ENCODE results near the gene ZNF689. TPM values are rescaled to one million over a fixed set of nuclear protein-coding genes. Genes with fewer than 3 reads are reported as not detected.

The ZNF689 gene
- polyA plus RNA-seq, 2 of the 4 experiments (the other 2 are of a cell fraction): 6.8 to 7.4 TPM

GRCh38 chr16:30619202-30619601 lies 9.0 kb upstream of the ZNF689 start (continued):
- TF ChIP-seq REST (IDR thresholded peaks at IDR 0.05): no peak
- TF ChIP-seq USF2 (IDR thresholded peaks at IDR 0.05): no peak
- no peak for TF ChIP-seq SREBF2 (IDR thresholded peaks at IDR 0.05)

- peak; percentile 92 to 94 for ATAC-seq
- CTCF ChIA-PET: interaction anchor here (0.6 to 10.1 kb wide), 54 partner anchors 9 to 523 kb away, joined by 3 to 120 read pairs (median 4); partner anchors contain the start of genes DCTPP1, GDPD3, SEPHS2 and ZNF688
Measured at GRCh38 chr16:30615358-30616091, 5.3 kb upstream of the ZNF689 start.

DNA sequence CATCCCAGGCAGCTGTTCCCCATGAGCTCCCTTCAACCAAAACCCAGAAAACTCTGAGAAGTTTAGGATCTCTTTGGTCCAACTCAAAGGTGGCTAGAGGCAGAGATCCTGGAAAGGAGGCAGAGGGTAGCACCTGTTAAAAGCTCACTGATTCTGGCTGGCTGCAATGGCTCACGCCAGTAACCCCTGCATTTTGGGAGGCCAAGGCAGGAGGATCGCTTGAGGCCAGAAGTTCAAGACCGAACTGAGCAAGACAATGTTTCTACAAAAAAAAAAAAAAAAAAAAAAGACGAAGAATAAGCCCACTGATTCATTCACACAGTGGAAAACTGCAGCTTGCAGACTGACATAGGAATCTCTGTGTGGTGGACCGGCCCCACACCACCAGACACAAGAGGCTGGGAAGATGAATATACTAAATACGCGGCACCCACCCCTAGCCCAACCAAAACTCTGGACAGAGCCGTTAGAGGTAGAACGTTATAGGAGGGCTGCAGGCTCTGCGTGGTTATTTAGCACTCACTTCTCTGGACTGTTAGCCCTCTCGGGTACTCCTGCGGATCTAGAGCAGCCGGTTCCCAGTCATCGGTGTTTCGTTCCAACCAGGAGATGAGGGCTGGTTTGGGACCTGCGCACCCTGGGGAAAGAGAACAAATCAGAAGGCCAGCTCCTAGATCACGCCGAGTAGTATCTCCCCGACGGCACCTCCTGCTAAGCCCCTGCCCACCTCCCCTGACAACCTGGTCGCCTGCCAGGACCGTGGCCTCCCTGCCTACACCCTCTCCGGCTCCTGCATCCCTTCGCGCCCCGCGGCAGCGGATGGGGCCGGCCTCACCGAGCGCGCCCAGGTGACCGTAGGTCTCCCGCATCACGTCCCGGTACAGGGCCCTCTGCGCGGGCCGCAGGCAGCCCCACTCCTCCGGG lies 925 bp downstream of the ZNF689 start:
- no peaks in the 10 kb centered on the region for H3K9me3 ChIP-seq
- WGBS (ENCODE audit: missing lambda C conversion rate): 43% methylated on average over 22 of the region's 40 CpGs
- peak overlapping the region; percentile 92 to 96 for H3K27ac ChIP-seq
- peak overlapping the region; percentile 92 for H3K4me3 ChIP-seq
- no peak for FAIRE-seq
- TF ChIP-seq POLR2A (IDR thresholded peaks at IDR 0.05; ENCODE audit: low read length) (peak; percentile 14; the same call in 1 of the 2 replicates), PHF8 (IDR thresholded peaks at IDR 0.05; ENCODE audit: borderline replicate concordance, low read depth) (no peak; the same call in 1 of the 2 replicates), HOXB5 (CRISPR knock-in tag; IDR thresholded peaks at IDR 0.05) (no peak), FOXS1 (CRISPR knock-in tag; IDR thresholded peaks at IDR 0.05) (no peak), EP300 (IDR thresholded peaks at IDR 0.05) (no peak)
- peak overlapping the region; percentile 83 for H3K4me2 ChIP-seq
- DNase-seq (ENCODE audit: low read depth in 1 of 2, low spot score in 1 of 2): peak in 1 of 2 experiments; percentile 51
- ATAC-seq: peak; percentile 73
- POLR2A ChIA-PET: interaction anchor here (0.5 to 1.6 kb wide), 7 partner anchors 10 to 238 kb away, joined by 3 to 10 read pairs (median 5); partner anchors contain the start of genes SEPHS2, ZNF747 and ZNF764
- H3K4me1 ChIP-seq: peaks cover 9% of the 10 kb centered on the region; the same call in 1 of the 3 replicates
- CTCF ChIA-PET: interaction anchor here (0.5 to 10.1 kb wide), 7 partner anchors 11 to 179 kb away, joined by 3 to 120 read pairs (median 8); partner anchors contain the start of genes DCTPP1 and ZNF764

More at GRCh38 chr16:30615358-30616091, 5.3 kb upstream of the ZNF689 start:
- no peaks in the 10 kb centered on the region for H3K9me3 ChIP-seq
- H3K4me3 ChIP-seq: no peak overlapping the region
- H3K27ac ChIP-seq: no peak overlapping the region
- POLR2A ChIA-PET: interaction anchor here (0.8 to 1.0 kb wide), 3 partner anchors 44 to 208 kb away, joined by 3 to 4 read pairs (median 3); partner anchors contain the start of gene ZNF771
- FAIRE-seq (no peak), DNase-seq (ENCODE audit: low read depth in 1 of 2, low spot score in 1 of 2) (peak; percentile 80 to 84)
- no peak for TF ChIP-seq TFCP2L1 (CRISPR knock-in tag; IDR thresholded peaks at IDR 0.05)
- TF ChIP-seq, protein P1, sequence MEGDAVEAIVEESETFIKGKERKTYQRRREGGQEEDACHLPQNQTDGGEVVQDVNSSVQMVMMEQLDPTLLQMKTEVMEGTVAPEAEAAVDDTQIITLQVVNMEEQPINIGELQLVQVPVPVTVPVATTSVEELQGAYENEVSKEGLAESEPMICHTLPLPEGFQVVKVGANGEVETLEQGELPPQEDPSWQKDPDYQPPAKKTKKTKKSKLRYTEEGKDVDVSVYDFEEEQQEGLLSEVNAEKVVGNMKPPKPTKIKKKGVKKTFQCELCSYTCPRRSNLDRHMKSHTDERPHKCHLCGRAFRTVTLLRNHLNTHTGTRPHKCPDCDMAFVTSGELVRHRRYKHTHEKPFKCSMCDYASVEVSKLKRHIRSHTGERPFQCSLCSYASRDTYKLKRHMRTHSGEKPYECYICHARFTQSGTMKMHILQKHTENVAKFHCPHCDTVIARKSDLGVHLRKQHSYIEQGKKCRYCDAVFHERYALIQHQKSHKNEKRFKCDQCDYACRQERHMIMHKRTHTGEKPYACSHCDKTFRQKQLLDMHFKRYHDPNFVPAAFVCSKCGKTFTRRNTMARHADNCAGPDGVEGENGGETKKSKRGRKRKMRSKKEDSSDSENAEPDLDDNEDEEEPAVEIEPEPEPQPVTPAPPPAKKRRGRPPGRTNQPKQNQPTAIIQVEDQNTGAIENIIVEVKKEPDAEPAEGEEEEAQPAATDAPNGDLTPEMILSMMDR (IDR thresholded peaks at IDR 0.05): peak; percentile 73
- peak; percentile 55; the same call in 1 of the 2 replicates for TF ChIP-seq MAX (IDR thresholded peaks at IDR 0.05)
- peak; percentile 46 for TF ChIP-seq SMC3 (IDR thresholded peaks at IDR 0.05)
- peak; percentile 80 to 90 for TF ChIP-seq RAD21 (conservative IDR thresholded peaks at IDR 0.05 in 1 of 2, IDR thresholded peaks at IDR 0.05 in 1 of 2)
- H3K4me2 ChIP-seq: peak overlapping the region; percentile 19; the same call in 1 of the 3 replicates
- WGBS (ENCODE audit: missing lambda C conversion rate): 15% methylated on average over 7 of the region's 12 CpGs
- peaks cover 16% of the 10 kb centered on the region; the same call in 2 of the 3 replicates for H3K4me1 ChIP-seq

Data from A549 (cell line).